Gastrocnemius medialis (tissue), 4 donors: ENCODE data around the gene WDR7. TPM values are rescaled to one million over a fixed set of nuclear protein-coding genes. Genes with fewer than 3 reads are reported as not detected.

Source experiments
- ATAC-seq, 2 donors: fragments of 150-250 bp; one replicate each; pipeline ENCODE4 v1.9.1; 2016
- DNase-seq, 2 donors: peaks; one replicate each; pipeline ENCODE4 v3.0.0-alpha.2; 2019
- H3K27ac ChIP-seq, 4 donors: fragments of 200-600 bp; sonication (generic); 1 replicate in 1 of 4; 2 replicates in 3 of 4; pipeline ENCODE4 v1.5.1; 2016 to 2018; ENCODE audit warnings: mild to moderate bottlenecking in 2 of 4, moderate library complexity in 1 of 4
- H3K27me3 ChIP-seq, 3 donors: fragments of 200-600 bp; sonication (generic) in 2 of 3; 1 replicate in 1 of 3; 2 replicates in 2 of 3; pipeline versions ENCODE4 v1.5.1 to v1.6.0; 2016 to 2019; ENCODE audit warnings: mild to moderate bottlenecking in 1 of 3, moderate library complexity in 1 of 3
- H3K36me3 ChIP-seq, 2 donors: fragments of 200-600 bp; sonication (generic) in 1 of 2; one replicate each; pipeline ENCODE4 v1.5.1; 2017 to 2018
- H3K4me1 ChIP-seq, 2 donors: fragments of 200-600 bp; sonication (generic) in 1 of 2; one replicate each; pipeline ENCODE4 v1.5.1; 2016 to 2017; ENCODE audit warnings: mild to moderate bottlenecking in 2 of 2
- H3K4me3 ChIP-seq, 4 donors: fragments of 200-600 bp; sonication (generic) in 3 of 4; 1 replicate in 1 of 4; 2 replicates in 3 of 4; pipeline ENCODE4 v1.5.1; 2016 to 2019; ENCODE audit warnings: mild to moderate bottlenecking in 2 of 4
- H3K9me3 ChIP-seq, 3 donors: fragments of 200-600 bp; sonication (generic) in 2 of 3; 1 replicate in 1 of 3; 2 replicates in 2 of 3; pipeline ENCODE4 v1.5.1; 2016 to 2019
- CTCF ChIP-seq, 5 experiments: fragments of 450-650 bp in 3 of 5; fragments of 200-600 bp in 2 of 5; sonication (generic) in 2 of 5; IDR thresholded peaks in 4 of 5; conservative IDR thresholded peaks in 1 of 5; 1 replicate in 4 of 5; 2 replicates in 1 of 5; pipeline ENCODE4 v1.5.1; 2016 to 2019; ENCODE audit warnings: antibody characterized with exemption in 5 of 5, mild to moderate bottlenecking in 3 of 5, moderate library complexity in 3 of 5
- POLR2A ChIP-seq, 2 donors: fragments of 450-650 bp; IDR thresholded peaks; one replicate each; pipeline ENCODE4 v1.6.1; 2017; ENCODE audit warnings: antibody characterized with exemption in 2 of 2, mild to moderate bottlenecking in 2 of 2, moderate library complexity in 2 of 2
- in situ Hi-C, 4 donors: fragments of 200-750 bp; cut with MboI; loops; one replicate each; pipeline versions ENCODE4 v1.15.0 to v1.8.0; 2017; ENCODE audit warnings: low sequenced_read_pairs in 4 of 4
- intact Hi-C: fragments of 100-400 bp; cut with DNase I; formaldehyde crosslinking; loops from one replicate; pipeline ENCODE4 v1.15.1; 2023; ENCODE audit warnings: low total_unique reads
- total RNA-seq, 4 donors: library from RNA; depleted of rRNA; stranded (reverse); fragments of >200 nt; gene quantifications; one replicate each; pipeline versions ENCODE4 v1.1.0 to v1.2.3, GENCODE V29; 2016

WDR7 gene
- total RNA-seq, 4 donors from 2014 or later: 20.5 to 24.2 (median 21.8) TPM

GRCh38 chr18:56807901-56808300 lies 156.7 kb downstream of the WDR7 start:
- H3K27me3 ChIP-seq: no peaks in the 10 kb centered on the region
- in situ Hi-C loops: no loop called here
- no peak for TF ChIP-seq POLR2A (IDR thresholded peaks at IDR 0.05)
- no peak for TF ChIP-seq CTCF (IDR thresholded peaks at IDR 0.05 in 4 of 5, conservative IDR thresholded peaks at IDR 0.05 in 1 of 5)
- H3K27ac ChIP-seq: no peak overlapping the region
- no peak for DNase-seq
- intact Hi-C loops: no loop called here
- no peak for ATAC-seq
- H3K9me3 ChIP-seq: no peaks in the 10 kb centered on the region
- no peaks in the 10 kb centered on the region for H3K4me1 ChIP-seq
- H3K4me3 ChIP-seq: no peak overlapping the region
- H3K36me3 ChIP-seq: no peaks in the 10 kb centered on the region

- ATAC-seq (no peak), DNase-seq (no peak)
- H3K36me3 ChIP-seq: no peaks in the 10 kb centered on the region
- no peak for TF ChIP-seq CTCF (IDR thresholded peaks at IDR 0.05 in 4 of 5, conservative IDR thresholded peaks at IDR 0.05 in 1 of 5)
- no peak for TF ChIP-seq POLR2A (IDR thresholded peaks at IDR 0.05)
- H3K27me3 ChIP-seq: no peaks in the 10 kb centered on the region
- in situ Hi-C loops (no loop called here), intact Hi-C loops (no loop called here)
- H3K4me3 ChIP-seq: no peak overlapping the region
- no peak overlapping the region for H3K27ac ChIP-seq
- no peaks in the 10 kb centered on the region for H3K9me3 ChIP-seq
- H3K4me1 ChIP-seq: no peaks in the 10 kb centered on the region
Observed at GRCh38 chr18:56812674-56813073, 161.5 kb downstream of the WDR7 start.

GRCh38 chr18:56815926-56816325 lies 164.8 kb downstream of the WDR7 start:
- no peak overlapping the region for H3K27ac ChIP-seq
- TF ChIP-seq CTCF (IDR thresholded peaks at IDR 0.05 in 4 of 5, conservative IDR thresholded peaks at IDR 0.05 in 1 of 5): no peak
- TF ChIP-seq POLR2A (IDR thresholded peaks at IDR 0.05): no peak
- ATAC-seq: no peak
- DNase-seq: no peak
- H3K4me1 ChIP-seq: no peaks in the 10 kb centered on the region
- H3K36me3 ChIP-seq: no peaks in the 10 kb centered on the region
- no peaks in the 10 kb centered on the region for H3K9me3 ChIP-seq
- no peak overlapping the region for H3K4me3 ChIP-seq
- intact Hi-C loops: no loop called here
- in situ Hi-C loops: no loop called here
- no peaks in the 10 kb centered on the region for H3K27me3 ChIP-seq

- no peaks in the 10 kb centered on the region for H3K27me3 ChIP-seq
- in situ Hi-C loops (no loop called here), intact Hi-C loops (no loop called here)
- H3K9me3 ChIP-seq: no peaks in the 10 kb centered on the region
- no peaks in the 10 kb centered on the region for H3K36me3 ChIP-seq
- no peak overlapping the region for H3K27ac ChIP-seq
- ATAC-seq (no peak), DNase-seq (no peak)
- TF ChIP-seq CTCF (IDR thresholded peaks at IDR 0.05 in 4 of 5, conservative IDR thresholded peaks at IDR 0.05 in 1 of 5): no peak
- TF ChIP-seq POLR2A (IDR thresholded peaks at IDR 0.05): no peak
- H3K4me1 ChIP-seq: no peaks in the 10 kb centered on the region
- no peak overlapping the region for H3K4me3 ChIP-seq
Observed at GRCh38 chr18:56823986-56824565, 172.9 kb downstream of the WDR7 start.

GRCh38 chr18:56825321-56825720 lies 174.2 kb downstream of the WDR7 start:
- Histone ChIP-seq H3K36me3 (no peaks in the 10 kb centered on the region), H3K27ac (no peak overlapping the region), H3K9me3 (no peaks in the 10 kb centered on the region), H3K27me3 (no peaks in the 10 kb centered on the region), H3K4me3 (no peak overlapping the region), H3K4me1 (no peaks in the 10 kb centered on the region)
- intact Hi-C loops (no loop called here), in situ Hi-C loops (no loop called here)
- DNase-seq: no peak
- no peak for TF ChIP-seq CTCF (IDR thresholded peaks at IDR 0.05 in 4 of 5, conservative IDR thresholded peaks at IDR 0.05 in 1 of 5)
- TF ChIP-seq POLR2A (IDR thresholded peaks at IDR 0.05): no peak
- ATAC-seq: no peak
